CD4-positive, alpha-beta T cell treated with Interleukin-2 at 100 ng/mL for 4 hours (primary cell): ENCODE results near the gene NAPG.
A peak's percentile ranks its signal among the peaks of the same experiment; 100 is the strongest.
"Not testable (repeated sequence)": the region's sequence is repeated elsewhere in the genome, so short reads cannot be mapped to it uniquely, and the experiment has no call there.

Experiments used
- DNase-seq: peaks from one replicate; pipeline ENCODE4 v3.0.0-alpha.2; 2020; ENCODE audit warnings: low spot score

The NAPG gene

DNA sequence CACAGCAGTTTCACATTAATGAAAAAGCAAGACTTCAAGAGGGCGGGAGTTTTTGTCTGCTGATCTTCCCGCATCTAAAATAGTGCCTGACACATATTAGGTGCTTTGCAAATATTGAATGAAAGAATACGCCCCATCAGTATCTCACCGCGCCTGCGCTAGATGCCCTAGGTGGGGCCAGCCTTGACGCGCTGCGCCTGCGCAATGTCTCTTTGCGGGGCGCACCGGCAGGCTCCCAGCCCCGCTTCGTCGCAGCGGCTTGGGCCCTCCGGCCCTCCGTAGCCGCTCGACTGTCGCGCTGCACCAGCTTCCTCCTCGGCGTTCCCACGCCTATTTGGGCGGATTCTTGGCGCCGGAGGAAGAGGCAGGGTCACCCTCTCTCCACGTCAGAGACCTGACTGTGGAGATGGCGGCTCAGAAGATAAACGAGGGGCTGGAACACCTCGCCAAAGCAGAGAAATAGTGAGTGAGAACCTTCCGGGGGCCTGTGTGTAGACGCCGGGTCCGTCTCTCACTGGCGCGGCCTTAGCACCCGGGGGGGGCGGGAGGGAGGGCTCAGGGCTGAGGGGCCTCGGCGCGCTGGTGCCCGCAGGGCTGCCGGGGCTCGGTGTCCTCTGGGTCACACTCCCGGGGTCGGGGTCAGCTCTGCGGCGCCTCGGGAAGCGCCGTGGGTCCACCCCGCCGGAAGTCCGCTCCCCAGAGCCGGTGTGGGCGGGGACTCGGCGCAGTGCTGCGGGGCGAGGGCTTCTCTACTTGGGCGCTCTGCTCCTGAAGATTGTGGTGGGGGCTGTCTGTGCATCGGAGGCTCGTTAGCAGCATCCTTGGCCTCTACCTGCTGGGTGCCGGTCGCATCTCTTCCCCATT is at the start of gene NAPG:
Gene NAPG (plus strand): TSS at position 331 of the 864 bp plus-strand sequence. CDS start 76 bp downstream, at position 407.
- peak; percentile 92 for DNase-seq

DNA sequence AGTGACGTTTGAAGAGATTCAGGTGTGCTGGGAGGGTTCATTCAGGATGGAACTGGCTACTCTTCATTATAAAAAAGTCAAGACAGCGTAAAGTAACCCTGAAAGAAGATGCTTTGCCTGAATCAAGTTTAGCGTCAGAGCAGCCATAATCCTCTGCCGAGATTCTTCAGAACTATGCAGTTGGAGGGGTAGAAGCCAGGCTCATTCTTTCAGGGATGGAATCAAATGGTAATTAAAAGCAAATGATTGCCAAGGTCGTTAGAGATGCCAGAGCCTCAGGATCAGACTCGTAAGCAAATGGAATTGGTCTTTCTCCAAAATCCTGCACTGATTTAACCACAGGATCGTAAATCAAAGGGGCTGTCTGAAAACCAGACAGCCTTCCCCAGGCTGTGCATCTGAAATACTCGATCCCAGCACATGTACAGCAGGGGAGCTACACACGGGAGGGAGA is 49.5 kb upstream of the NAPG start:
- no peak for DNase-seq

- DNase-seq: no peak
These were observed 48.5 kb upstream of the NAPG start for GRCh38 chr18:10477121-10477862.

GRCh38 chr18:10477863-10478260 is 48.0 kb upstream of the NAPG start:
- no peak for DNase-seq

- DNase-seq: no peak
These were observed 44.0 kb upstream of the NAPG start for GRCh38 chr18:10481831-10482230.

GRCh38 chr18:10482363-10482984 is 43.4 kb upstream of the NAPG start:
- no peak for DNase-seq

DNA sequence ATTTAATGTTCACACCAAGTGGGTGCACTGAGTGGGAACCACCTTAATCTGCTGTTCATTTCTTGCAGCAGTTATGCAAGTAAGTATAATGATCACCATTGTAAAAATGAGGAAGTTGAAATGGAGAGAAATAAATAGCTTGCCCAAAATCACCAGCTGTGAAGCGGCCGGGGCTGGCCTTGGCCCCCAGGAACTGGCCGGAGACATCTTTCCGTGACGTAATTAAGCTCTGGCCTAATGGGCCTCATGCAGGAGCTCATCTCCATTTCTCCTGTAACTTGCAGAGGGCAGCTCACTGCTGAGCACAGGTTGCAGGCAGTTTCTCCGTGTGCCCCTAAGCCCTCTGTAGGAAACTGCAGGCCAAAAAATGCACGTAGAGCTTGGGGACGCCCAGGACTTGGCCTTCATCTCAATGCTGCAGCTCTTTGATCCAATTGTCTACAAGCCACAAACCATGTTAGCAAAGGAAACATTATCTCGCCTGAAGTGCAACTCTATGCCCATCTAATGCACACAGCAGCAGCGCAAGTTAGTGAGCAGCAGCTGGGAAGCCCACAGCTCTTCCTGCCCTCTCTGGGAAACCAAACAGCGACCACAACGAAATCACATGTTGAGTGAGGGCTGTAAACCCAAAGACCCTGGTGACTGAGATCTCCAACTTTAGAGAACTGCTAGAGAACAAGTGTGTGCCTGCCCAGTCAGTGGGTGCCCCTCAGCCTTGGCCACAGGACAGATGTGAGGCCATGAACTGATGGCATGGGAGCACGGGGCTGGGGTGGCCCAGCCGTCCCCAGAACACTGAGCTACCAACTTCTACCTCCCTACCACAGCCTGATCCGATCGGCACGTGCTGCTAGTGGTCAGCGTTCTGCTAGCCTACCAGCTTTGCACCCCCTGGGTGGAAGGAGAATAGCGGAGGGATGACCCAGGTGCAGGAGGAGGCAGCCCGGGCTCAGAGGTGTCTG is 42.6 kb upstream of the NAPG start:
- DNase-seq: no peak

DNA sequence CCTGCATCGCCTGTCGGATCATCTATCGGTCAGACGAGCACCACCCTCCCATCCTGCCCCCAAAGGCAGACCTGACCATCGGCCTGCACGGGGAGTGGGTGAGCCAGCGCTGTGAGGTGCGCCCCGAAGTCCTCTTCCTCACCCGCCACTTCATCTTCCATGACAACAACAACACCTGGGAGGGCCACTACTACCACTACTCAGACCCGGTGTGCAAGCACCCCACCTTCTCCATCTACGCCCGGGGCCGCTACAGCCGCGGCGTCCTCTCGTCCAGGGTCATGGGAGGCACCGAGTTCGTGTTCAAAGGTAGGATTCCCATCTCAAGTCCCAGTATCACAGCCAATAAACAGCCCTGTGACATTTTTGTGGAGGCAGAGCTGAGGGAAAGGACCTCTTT is 40.4 kb upstream of the NAPG start:
- DNase-seq: no peak

DNA sequence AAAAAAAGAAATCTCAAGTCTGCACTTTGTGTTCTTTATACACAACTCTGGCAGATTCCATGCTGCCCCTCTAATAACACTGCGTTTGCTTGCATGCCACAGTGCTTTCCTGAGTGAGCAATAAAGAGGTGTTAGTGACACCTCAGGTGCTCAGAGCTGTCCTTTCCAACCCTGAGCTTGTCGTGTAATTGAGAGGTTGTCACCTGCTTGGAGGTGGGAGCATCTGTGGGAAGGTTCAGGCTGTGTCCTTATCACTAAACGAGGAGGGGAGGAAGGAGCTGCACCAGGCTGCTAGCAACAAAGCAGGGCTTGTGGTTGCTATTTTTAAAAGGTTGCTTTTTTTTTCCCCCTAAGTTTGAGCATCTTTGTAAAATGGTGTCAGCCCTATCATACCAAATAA is 39.5 kb upstream of the NAPG start:
- no peak for DNase-seq

- no peak for DNase-seq
These were observed 38.7 kb upstream of the NAPG start for GRCh38 chr18:10487154-10487553.

GRCh38 chr18:10488017-10488416 is 37.8 kb upstream of the NAPG start:
- no peak for DNase-seq

DNA sequence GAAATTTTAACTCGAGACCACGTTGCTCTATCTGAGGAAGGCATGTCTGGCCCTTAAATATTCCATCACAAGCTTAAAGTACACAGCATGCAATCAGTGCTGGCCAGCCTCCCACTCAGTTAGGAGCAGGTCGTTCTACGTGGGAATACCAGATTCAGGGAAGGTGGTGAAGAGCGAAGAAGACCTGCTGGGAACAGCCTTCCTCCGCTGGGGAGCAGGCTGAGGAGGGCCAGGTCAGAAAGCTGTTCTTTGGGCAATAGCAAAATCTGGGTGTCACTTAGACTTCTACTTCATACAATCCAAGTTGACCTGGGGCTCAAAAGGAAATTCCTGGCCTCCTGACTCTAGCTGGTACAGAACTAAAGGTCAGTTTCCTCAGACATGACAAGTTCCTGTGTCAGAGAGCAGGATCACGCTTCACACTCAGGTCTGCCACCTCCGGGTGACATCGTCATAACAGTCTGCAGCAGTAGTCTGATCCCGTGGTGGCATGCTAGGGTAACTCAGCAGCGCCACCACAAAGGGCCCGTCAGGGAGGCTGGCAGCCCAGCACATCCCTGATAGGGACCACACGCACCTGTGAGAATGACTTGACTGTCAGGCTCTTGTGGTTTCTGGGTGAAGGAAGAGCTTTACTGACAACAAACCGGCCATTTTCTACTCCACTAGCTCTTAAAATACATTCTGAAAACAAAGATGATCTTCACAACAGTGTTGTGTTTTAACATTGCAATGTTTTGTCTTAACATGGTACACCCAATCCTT is 35.2 kb upstream of the NAPG start:
- DNase-seq: peak; percentile 46

GRCh38 chr18:10495936-10496335 is 29.9 kb upstream of the NAPG start:
- no peak for DNase-seq

- DNase-seq: no peak
These were observed 28.5 kb upstream of the NAPG start for GRCh38 chr18:10497206-10497749.

DNA sequence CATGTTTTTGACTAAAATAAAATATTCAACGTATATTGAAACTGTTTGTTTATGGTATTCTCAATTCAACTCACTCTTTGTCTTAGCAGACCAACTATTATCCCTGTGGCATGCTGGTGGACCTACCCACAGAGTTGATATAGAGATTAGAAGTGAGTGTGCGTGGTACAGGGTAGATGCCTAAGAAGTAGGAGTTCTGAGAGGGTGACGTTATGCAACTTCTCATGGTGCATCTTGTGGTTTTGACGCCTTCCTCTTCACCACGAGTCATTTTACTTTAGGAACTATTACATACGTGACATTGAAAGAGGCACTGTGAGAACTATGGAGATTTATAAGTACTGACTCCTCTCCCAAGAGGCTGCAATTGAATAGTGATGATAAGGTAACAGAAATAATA is 26.6 kb upstream of the NAPG start:
- DNase-seq: no peak

DNA sequence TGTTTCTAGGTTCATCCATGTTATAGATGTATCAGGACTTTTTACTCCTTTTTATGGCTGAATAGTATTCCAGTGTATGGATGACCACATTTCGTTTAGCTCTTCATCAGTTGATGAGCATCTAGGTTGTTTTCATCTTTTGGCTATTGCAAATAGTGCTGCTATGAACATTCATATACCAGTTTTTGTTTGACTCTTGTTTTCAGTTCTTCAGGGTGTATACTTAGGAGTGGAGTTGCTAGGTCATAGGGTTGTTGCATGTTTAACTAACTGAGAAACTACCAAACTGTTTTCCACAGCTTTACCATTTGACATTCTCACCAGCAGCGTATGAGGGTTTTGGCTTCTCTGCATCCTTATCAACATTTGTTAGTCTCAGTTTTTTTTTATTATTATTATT is 25.8 kb upstream of the NAPG start:
- DNase-seq: no peak

- DNase-seq: no peak
These were observed 21.1 kb upstream of the NAPG start for GRCh38 chr18:10504723-10505122.

- DNase-seq: not testable (repeated sequence)
These were observed 19.9 kb upstream of the NAPG start for GRCh38 chr18:10505892-10506291.

DNA sequence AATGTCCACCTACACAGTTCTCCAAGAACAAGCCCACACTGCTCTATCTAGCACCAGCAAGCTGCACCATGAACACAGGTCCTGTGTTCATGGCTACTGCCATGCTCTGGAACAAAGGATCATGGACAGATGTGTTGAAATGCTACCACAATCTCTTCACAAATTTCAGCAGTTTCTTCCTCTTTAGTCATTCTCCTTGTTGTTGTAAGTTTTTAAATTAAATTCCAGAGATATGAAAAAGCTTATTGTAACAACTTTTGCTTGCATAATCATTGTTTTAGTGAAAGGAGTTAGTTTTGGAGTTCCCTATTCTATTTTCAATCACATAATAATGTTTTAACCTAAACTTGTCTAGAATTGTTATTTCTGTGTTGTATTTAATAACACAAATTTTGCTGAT is 17.2 kb upstream of the NAPG start:
- DNase-seq: no peak

GRCh38 chr18:10511236-10511635 is 14.6 kb upstream of the NAPG start:
- DNase-seq: no peak

GRCh38 chr18:10514082-10514481 is 11.7 kb upstream of the NAPG start:
- no peak for DNase-seq
